H1 (cell line): Measurements from ENCODE around the gene TAGLN3. TPM values are rescaled to one million over a fixed set of nuclear protein-coding genes. Genes with fewer than 3 reads are reported as not detected.

Experiments used
- CTCF ChIA-PET: fragments of 300-600 bp; sonication (Branson Sonifier 250); formaldehyde crosslinking; loops from one replicate; lab custom pipeline; 2021; ENCODE audit not compliant: partially characterized antibody; lab: Charles Lee
- POLR2A ChIA-PET: fragments of 300-600 bp; sonication (Branson Sonifier 250); formaldehyde crosslinking; loops from one replicate; lab custom pipeline; 2021; ENCODE audit warnings: inconsistent platforms; ENCODE audit not compliant: partially characterized antibody; lab: Charles Lee
- DNase-seq, 2 experiments: peaks; one replicate each; pipeline versions ENCODE4 v3.0.0 to v3.0.0-alpha.2; 2010 to 2022; ENCODE audit warnings: low spot score in 2 of 2, low read depth in 1 of 2, mixed read lengths in 1 of 2
- FAIRE-seq: peaks from 2 replicates; lab custom pipeline; 2011; peaks lifted over from hg19 to GRCh38; lab: Jason Lieb, UNC
- H2AFZ ChIP-seq: 2 replicates; pipeline ENCODE4 v1.8.1; 2012; ENCODE audit warnings: low read length, inconsistent platforms
- H2AK5ac ChIP-seq: 2 replicates; pipeline ENCODE4 v1.6.1; 2013; ENCODE audit warnings: low read depth, low read length
- H2BK120ac ChIP-seq: replicated peaks from 2 replicates; pipeline ENCODE3; 2013; ENCODE audit warnings: low read depth, low read length, inconsistent platforms
- H2BK12ac ChIP-seq: 2 replicates; pipeline ENCODE4 v1.6.1; 2013; ENCODE audit warnings: low read depth, low read length
- H2BK15ac ChIP-seq: 2 replicates; pipeline ENCODE4 v1.6.1; 2013; ENCODE audit warnings: low read length
- H2BK20ac ChIP-seq: 2 replicates; pipeline ENCODE4 v1.6.1; 2013; ENCODE audit warnings: low read length
- H2BK5ac ChIP-seq: 2 replicates; pipeline ENCODE4 v1.6.1; 2013; ENCODE audit warnings: low read depth, low read length
- H3K14ac ChIP-seq: 2 replicates; pipeline ENCODE4 v1.6.1; 2013; ENCODE audit warnings: inconsistent platforms; ENCODE audit not compliant: insufficient read length
- H3K18ac ChIP-seq: 2 replicates; pipeline ENCODE4 v1.6.1; 2013; ENCODE audit warnings: low read length; ENCODE audit errors: extremely low read depth
- H3K23ac ChIP-seq: 2 replicates; pipeline ENCODE4 v1.6.1; 2013; ENCODE audit warnings: inconsistent platforms; ENCODE audit not compliant: insufficient read length
- H3K23me2 ChIP-seq: 2 replicates; pipeline ENCODE4 v1.6.1; 2013; ENCODE audit warnings: low read depth, low read length
- H3K27ac ChIP-seq: 2 replicates; pipeline ENCODE4 v1.6.1; 2011; ENCODE audit warnings: low read depth, low read length, inconsistent platforms
- H3K27me3 ChIP-seq, 4 experiments: replicated peaks in 1 of 4; 1 replicate in 1 of 4; 2 replicates in 3 of 4; pipeline versions ENCODE4 v1.6.1 to v1.8.1; 2011 to 2013; ENCODE audit warnings: low read length in 3 of 4, mild to moderate bottlenecking in 3 of 4, inconsistent platforms in 2 of 4, mixed read lengths in 2 of 4, moderate library complexity in 1 of 4; ENCODE audit not compliant: control insufficient read depth in 3 of 4, insufficient read depth in 3 of 4; ENCODE audit errors: extremely low read depth in 1 of 4
- H3K36me3 ChIP-seq, 4 experiments: 2 replicates each; pipeline versions ENCODE4 v1.6.1 to v1.8.1; 2011 to 2013; ENCODE audit warnings: mild to moderate bottlenecking in 4 of 4, low read length in 3 of 4, moderate library complexity in 2 of 4, control low read depth in 1 of 4, inconsistent platforms in 1 of 4; ENCODE audit not compliant: insufficient read depth in 4 of 4, control insufficient read depth in 2 of 4
- H3K4ac ChIP-seq: replicated peaks from 2 replicates; pipeline ENCODE3; 2013; ENCODE audit warnings: low read length, low read depth, mixed read lengths, inconsistent platforms; ENCODE audit not compliant: insufficient read length
- H3K4me1 ChIP-seq, 4 experiments: replicated peaks in 1 of 4; 1 replicate in 1 of 4; 2 replicates in 3 of 4; pipeline versions ENCODE4 v1.6.1 to v1.8.1; 2011 to 2013; ENCODE audit warnings: low read length in 3 of 4, inconsistent platforms in 2 of 4, mixed read lengths in 1 of 4; ENCODE audit not compliant: insufficient read depth in 4 of 4, control insufficient read depth in 3 of 4
- H3K4me2 ChIP-seq, 2 experiments: 2 replicates each; pipeline versions ENCODE4 v1.6.1 to v1.8.1; 2011 to 2013; ENCODE audit warnings: low read depth in 2 of 2, low read length in 2 of 2, control low read depth in 1 of 2, inconsistent platforms in 1 of 2, mild to moderate bottlenecking in 1 of 2; ENCODE audit not compliant: insufficient read depth in 1 of 2
- H3K4me3 ChIP-seq, 4 experiments: fragments of 200-600, 300-600 bp in 1 of 4; sonication (generic), shearing (Covaris generic), sonication (Bioruptor Twin) in 1 of 4; 2 replicates each; pipeline versions ENCODE4 v1.5.1 to v1.8.1; 2011 to 2016; ENCODE audit warnings: low read length in 4 of 4, low read depth in 3 of 4, control low read depth in 2 of 4, inconsistent platforms in 2 of 4, mild to moderate bottlenecking in 2 of 4, mixed read lengths in 1 of 4, moderate library complexity in 1 of 4; ENCODE audit not compliant: insufficient read depth in 2 of 4; ENCODE audit errors: extremely low read depth in 1 of 4
- H3K56ac ChIP-seq: replicated peaks from 2 replicates; pipeline ENCODE3; 2013; ENCODE audit warnings: low read depth, mild to moderate bottlenecking, mixed read lengths, low read length, inconsistent platforms; ENCODE audit not compliant: insufficient read length
- H3K79me1 ChIP-seq: 2 replicates; pipeline ENCODE4 v1.6.1; 2013; ENCODE audit warnings: low read depth, low read length, control low read depth
- H3K79me2 ChIP-seq, 2 experiments: 2 replicates each; pipeline versions ENCODE4 v1.6.1 to v1.8.1; 2012 to 2013; ENCODE audit warnings: low read length in 2 of 2, mild to moderate bottlenecking in 2 of 2, inconsistent platforms in 1 of 2; ENCODE audit not compliant: insufficient read depth in 2 of 2, control insufficient read depth in 1 of 2
- H3K9ac ChIP-seq, 4 experiments: replicated peaks in 1 of 4; 1 replicate in 1 of 4; 2 replicates in 3 of 4; pipeline versions ENCODE4 v1.6.1 to v1.8.1; 2011 to 2013; ENCODE audit warnings: low read depth in 3 of 4, low read length in 3 of 4, control low read depth in 2 of 4, mild to moderate bottlenecking in 2 of 4, moderate library complexity in 2 of 4, inconsistent platforms in 1 of 4; ENCODE audit errors: extremely low read depth in 1 of 4
- H3K9me3 ChIP-seq, 2 experiments: 2 replicates each; pipeline versions ENCODE4 v1.6.1 to v1.8.1; 2012 to 2013; ENCODE audit warnings: mild to moderate bottlenecking in 2 of 2, moderate library complexity in 2 of 2, control low read depth in 1 of 2, inconsistent platforms in 1 of 2, low read depth in 1 of 2, low read length in 1 of 2, mixed read lengths in 1 of 2; ENCODE audit not compliant: insufficient read depth in 2 of 2
- H4K20me1 ChIP-seq, 2 experiments: replicated peaks in 1 of 2; 2 replicates each; pipeline versions ENCODE3 to v1.8.1; 2011 to 2013; ENCODE audit warnings: inconsistent platforms in 2 of 2, low read length in 2 of 2, mild to moderate bottlenecking in 1 of 2; ENCODE audit not compliant: insufficient read depth in 2 of 2, control insufficient read depth in 1 of 2
- H4K5ac ChIP-seq: 2 replicates; pipeline ENCODE4 v1.6.1; 2013; ENCODE audit warnings: low read length, low read depth, mixed read lengths, inconsistent platforms; ENCODE audit not compliant: insufficient read length
- H4K8ac ChIP-seq: 2 replicates; pipeline ENCODE4 v1.8.0; 2013; ENCODE audit warnings: mild to moderate bottlenecking, moderate library complexity, low read length, inconsistent platforms; ENCODE audit not compliant: insufficient read depth; ENCODE audit errors: extremely low read depth
- H4K91ac ChIP-seq: replicated peaks from 2 replicates; pipeline ENCODE3; 2013; ENCODE audit warnings: low read length, mixed read lengths, inconsistent platforms; ENCODE audit not compliant: insufficient read length
- CREB1 ChIP-seq: IDR thresholded peaks from 2 replicates; pipeline ENCODE4 v1.6.1; 2012; ENCODE audit warnings: inconsistent platforms
- GTF2F1 ChIP-seq: IDR thresholded peaks from 2 replicates; pipeline ENCODE4 v1.6.1; 2012; ENCODE audit warnings: low read depth, low read length, improper control_type of control experiment, borderline replicate concordance
- JUND ChIP-seq: IDR thresholded peaks from 2 replicates; pipeline ENCODE4 v1.6.1; 2011; ENCODE audit warnings: mild to moderate bottlenecking, improper control_type of control experiment, low read length
- KDM4A ChIP-seq: IDR thresholded peaks from one replicate; pipeline ENCODE4 v1.7.1; 2012; ENCODE audit warnings: low read depth, mild to moderate bottlenecking, moderate library complexity, low read length, inconsistent platforms; ENCODE audit not compliant: severe bottlenecking
- KDM5A ChIP-seq: fragments of 200-600 bp; IDR thresholded peaks from 2 replicates; pipeline ENCODE4 v1.7.1; 2012; ENCODE audit warnings: mild to moderate bottlenecking, low read length, inconsistent platforms, mixed read lengths
- RBBP5 ChIP-seq: IDR thresholded peaks from 2 replicates; pipeline ENCODE4 v1.7.1; 2012; ENCODE audit warnings: low read depth, mild to moderate bottlenecking, inconsistent platforms, low read length, moderate library complexity, borderline replicate concordance
- SAP30 ChIP-seq: fragments of 300-600 bp; sonication (generic); IDR thresholded peaks from 2 replicates; pipeline ENCODE4 v1.7.1; 2012; ENCODE audit warnings: low read length, moderate library complexity, mild to moderate bottlenecking, inconsistent platforms; ENCODE audit not compliant: insufficient read depth, insufficient replicate concordance
- SP1 ChIP-seq: IDR thresholded peaks from 2 replicates; pipeline ENCODE4 v1.6.1; 2011; ENCODE audit warnings: low read depth, low read length
- SUZ12 ChIP-seq: fragments of 200-600 bp; sonication (generic); IDR thresholded peaks from 2 replicates; pipeline ENCODE4 v1.6.1; 2012; ENCODE audit warnings: mild to moderate bottlenecking, inconsistent platforms, low read length, moderate library complexity, mixed read lengths
- TAF1 ChIP-seq: IDR thresholded peaks from 2 replicates; pipeline ENCODE4 v1.6.1; 2011; ENCODE audit warnings: mild to moderate bottlenecking, low read depth, low read length
- WGBS, 2 experiments: shearing (Covaris generic) in 1 of 2; methylation state at CpG; one replicate each; pipeline versions ENCODE4 v1.1.6 to v1.1.7; 2013 to 2015; ENCODE audit warnings: low lambda C conversion rate in 2 of 2, mixed read lengths in 2 of 2, inconsistent platforms in 1 of 2, low coverage in 1 of 2, missing lambda C conversion rate in 1 of 2; ENCODE audit not compliant: insufficient replicate concordance in 2 of 2, insufficient coverage in 1 of 2, insufficient read length in 1 of 2; ENCODE audit errors: extremely low coverage in 1 of 2, missing lambda C conversion rate in 1 of 2; 5-methylcytosine and 5-hydroxymethylcytosine counted together
- polyA plus RNA-seq, 7 experiments: library from polyadenylated mRNA; depleted of rRNA in 3 of 7; stranded (reverse) in 5 of 7; unstranded in 2 of 7; fragments of >200 nt in 5 of 7; fragments of 200-250 nt in 2 of 7; gene quantifications; 1 replicate in 5 of 7; 2 replicates in 1 of 7; 4 replicates in 1 of 7; pipeline versions ENCODE4 v1.2.1 to v1.2.3, GENCODE V29; 2011 to 2013; ENCODE audit warnings: missing spikeins in 2 of 7, mixed read lengths in 2 of 7
- total RNA-seq: library from RNA; stranded (reverse); fragmentation: NEBNext Ultra II Directional; extraction: Animal tissue kit (Norgen Biotek cat#: 25700); gene quantifications from 2 replicates; pipeline ENCODE4 v1.2.1, GENCODE V29; 2021

Gene TAGLN3
- total and polyA plus RNA-seq, 2 of the 8 experiments (the other 6 are each of a cell fraction or from before 2014, with no cell fraction given) = 6.3 to 7.5 TPM

GRCh38 chr3:111972891-111973290 lies 25.8 kb upstream of the TAGLN3 start:
- Histone ChIP-seq H2BK5ac (no peak overlapping the region), H4K91ac (no peak overlapping the region), H2BK15ac (no peak overlapping the region), H3K56ac (no peak overlapping the region), H3K23me2 (no peaks in the 10 kb centered on the region), H3K4me3 (no peak overlapping the region), H2BK120ac (no peak overlapping the region), H3K9me3 (no peaks in the 10 kb centered on the region), H4K5ac (no peak overlapping the region), H3K14ac (no peak overlapping the region), H2AK5ac (no peak overlapping the region), H3K36me3 (no peaks in the 10 kb centered on the region), H3K4ac (no peak overlapping the region), H3K27ac (no peak overlapping the region), H4K8ac (no peak overlapping the region), H3K79me2 (no peaks in the 10 kb centered on the region), H2AFZ (no peak overlapping the region), H3K23ac (no peak overlapping the region), H2BK20ac (no peak overlapping the region), H3K18ac (no peak overlapping the region), H2BK12ac (no peak overlapping the region), H4K20me1 (no peaks in the 10 kb centered on the region), H3K27me3 (no peaks in the 10 kb centered on the region), H3K9ac (no peak overlapping the region), H3K4me1 (no peaks in the 10 kb centered on the region), H3K4me2 (no peak overlapping the region), H3K79me1 (no peaks in the 10 kb centered on the region)
- ChIA-PET CTCF (interaction anchor here (2.9 to 15.1 kb wide), 2 partner anchors 17 to 253 kb away, joined by 9 to 258 read pairs; no protein-coding TSS in a partner anchor), POLR2A (no interaction called here)
- WGBS, 2 experiments = 50% methylated on average over 3 of the region's 3 CpGs; no CpG with 5 or more reads in 1 of the 2 experiments
- DNase-seq (no peak), FAIRE-seq (no peak)
- TF ChIP-seq KDM5A = no peak
- no peak for TF ChIP-seq CREB1
- TF ChIP-seq RBBP5 = no peak
- TF ChIP-seq JUND = no peak
- no peak for TF ChIP-seq SUZ12
- no peak for TF ChIP-seq SAP30
- TF ChIP-seq SP1 = no peak
- TF ChIP-seq GTF2F1 = no peak
- TF ChIP-seq KDM4A = no peak
- no peak for TF ChIP-seq TAF1
